CD4-positive, alpha-beta T cell treated with Interleukin-1 beta for 1 hour (primary cell): ENCODE data around the gene PPP1R1C.

ENCODE experiments used
- DNase-seq, 2 donors: peaks; one replicate each; pipeline ENCODE4 v3.0.0-alpha.2; 2020 to 2022

The PPP1R1C gene

GRCh38 chr2:182115258-182115657, 129.6 kb downstream of the PPP1R1C start:
- no peak for DNase-seq

GRCh38 chr2:182116774-182117173, 131.1 kb downstream of the PPP1R1C start:
- no peak for DNase-seq

GRCh38 chr2:182117196-182117595, 131.5 kb downstream of the PPP1R1C start:
- DNase-seq, result no peak

- no peak for DNase-seq
These were observed 143.4 kb downstream of the PPP1R1C start for GRCh38 chr2:182128821-182129707.

GRCh38 chr2:182132605-182133004, 147.0 kb downstream of the PPP1R1C start:
- no peak for DNase-seq

- no peak for DNase-seq
These were observed 147.7 kb downstream of the PPP1R1C start for GRCh38 chr2:182133195-182133891.

- DNase-seq, result no peak
These were observed 148.5 kb downstream of the PPP1R1C start for GRCh38 chr2:182134201-182134600.

- DNase-seq, result no peak
These were observed 156.4 kb downstream of the PPP1R1C start for GRCh38 chr2:182142062-182142461.

GRCh38 chr2:182144041-182144775, 158.6 kb downstream of the PPP1R1C start:
- DNase-seq, result no peak

GRCh38 chr2:182144776-182145165, 159.1 kb downstream of the PPP1R1C start:
- no peak for DNase-seq

- no peak for DNase-seq
These were observed 162.7 kb downstream of the PPP1R1C start for GRCh38 chr2:182148344-182148743.

- no peak for DNase-seq
These were observed 178.2 kb downstream of the PPP1R1C start for GRCh38 chr2:182163878-182164277.

- no peak for DNase-seq
These were observed 179.0 kb downstream of the PPP1R1C start for GRCh38 chr2:182164686-182165085.

GRCh38 chr2:182165202-182165601, 179.5 kb downstream of the PPP1R1C start:
- DNase-seq, result no peak

GRCh38 chr2:182166406-182166805, 180.8 kb downstream of the PPP1R1C start:
- no peak for DNase-seq

GRCh38 chr2:182166841-182167240, 181.2 kb downstream of the PPP1R1C start:
- no peak for DNase-seq
